COLO668 (cell line): ENCODE data around the gene ALG1L2.
A peak's percentile ranks its signal among the peaks of the same experiment; 100 is the strongest.
"Not testable (repeated sequence)": the region's sequence is repeated elsewhere in the genome, so short reads cannot be mapped to it uniquely, and the experiment has no call there.

Source experiments
- DNase-seq: peaks from one replicate; lab custom pipeline; 2025; ENCODE audit not compliant: unreplicated experiment; lab: John Stamatoyannopoulos, UW

The ALG1L2 gene

GRCh38 chr3:130093741-130094391 is 12.2 kb downstream of the ALG1L2 start:
- DNase-seq = peak; percentile 58

- DNase-seq = peak; percentile 77
These were observed 12.9 kb downstream of the ALG1L2 start for GRCh38 chr3:130094491-130094941.

GRCh38 chr3:130095858-130096257 is 14.2 kb downstream of the ALG1L2 start:
- not testable (repeated sequence) for DNase-seq

- not testable (repeated sequence) for DNase-seq
These were observed 15.5 kb downstream of the ALG1L2 start for GRCh38 chr3:130097096-130097495.

- DNase-seq = not testable (repeated sequence)
These were observed 16.3 kb downstream of the ALG1L2 start for GRCh38 chr3:130097690-130098638.

GRCh38 chr3:130098639-130099385 is 17.2 kb downstream of the ALG1L2 start:
- DNase-seq = peak; percentile 60

- not testable (repeated sequence) for DNase-seq
These were observed 20.9 kb downstream of the ALG1L2 start for GRCh38 chr3:130102545-130102944.

- DNase-seq = not testable (repeated sequence)
These were observed 22.6 kb downstream of the ALG1L2 start for GRCh38 chr3:130104191-130104590.

GRCh38 chr3:130107333-130107995 is 25.8 kb downstream of the ALG1L2 start:
- DNase-seq = not testable (repeated sequence)

- not testable (repeated sequence) for DNase-seq
These were observed 27.4 kb downstream of the ALG1L2 start for GRCh38 chr3:130108836-130109585.

- not testable (repeated sequence) for DNase-seq
These were observed 28.9 kb downstream of the ALG1L2 start for GRCh38 chr3:130110386-130111169.

GRCh38 chr3:130111185-130111864 is 29.7 kb downstream of the ALG1L2 start:
- DNase-seq = peak; percentile 96

GRCh38 chr3:130111865-130112747 is 30.5 kb downstream of the ALG1L2 start:
- DNase-seq = peak; percentile 89

GRCh38 chr3:130112748-130113073 is 31.1 kb downstream of the ALG1L2 start:
- DNase-seq = not testable (repeated sequence)

GRCh38 chr3:130115400-130115799 is 33.8 kb downstream of the ALG1L2 start:
- DNase-seq = not testable (repeated sequence)

- DNase-seq = no peak
These were observed 36.3 kb downstream of the ALG1L2 start for GRCh38 chr3:130117933-130118332.

- DNase-seq = peak; percentile 53
These were observed 38.2 kb downstream of the ALG1L2 start for GRCh38 chr3:130119824-130120223.

GRCh38 chr3:130120291-130120690 is 38.7 kb downstream of the ALG1L2 start:
- DNase-seq = not testable (repeated sequence)
